CD14-positive monocyte (primary cell): Measurements from ENCODE around the gene MALAT1. TPM values are rescaled to one million over a fixed set of nuclear protein-coding genes. Genes with fewer than 3 reads are reported as not detected.

Experiments
- DNase-seq, 3 donors: peaks; one replicate each; pipeline ENCODE4 v3.0.0-alpha.2; 2011 to 2022
- H2AFZ ChIP-seq: 2 replicates; pipeline ENCODE4 v1.6.0; 2012; ENCODE audit warnings: mild to moderate bottlenecking, low read depth, low read length, inconsistent platforms; ENCODE audit not compliant: insufficient read depth, poor library complexity, severe bottlenecking
- H3K27ac ChIP-seq, 2 donors: 1 replicate in 1 of 2; 2 replicates in 1 of 2; pipeline ENCODE4 v1.5.1; 2012 to 2013; ENCODE audit warnings: low read length in 2 of 2, control low read depth in 1 of 2, inconsistent platforms in 1 of 2, low read depth in 1 of 2, mild to moderate bottlenecking in 1 of 2
- H3K27me3 ChIP-seq, 2 donors: one replicate each; pipeline versions ENCODE4 v1.6.0 to v1.6.1; 2011 to 2013; ENCODE audit warnings: low read length in 2 of 2; ENCODE audit not compliant: control insufficient read depth in 2 of 2, insufficient read depth in 2 of 2
- H3K36me3 ChIP-seq, 2 donors: replicated peaks in 1 of 2; 1 replicate in 1 of 2; 2 replicates in 1 of 2; pipeline versions ENCODE4 v1.5.1 to v1.6.1; 2012 to 2013; ENCODE audit warnings: low read length in 2 of 2, control low read depth in 1 of 2, inconsistent platforms in 1 of 2, mild to moderate bottlenecking in 1 of 2; ENCODE audit not compliant: insufficient read depth in 2 of 2, control insufficient read depth in 1 of 2
- H3K4me1 ChIP-seq, 2 donors: 1 replicate in 1 of 2; 2 replicates in 1 of 2; pipeline versions ENCODE4 v1.5.1 to v1.6.1; 2012 to 2013; ENCODE audit warnings: low read length in 2 of 2, control low read depth in 1 of 2, inconsistent platforms in 1 of 2, mild to moderate bottlenecking in 1 of 2, moderate library complexity in 1 of 2; ENCODE audit not compliant: insufficient read depth in 2 of 2, control insufficient read depth in 1 of 2
- H3K4me2 ChIP-seq: replicated peaks from 2 replicates; pipeline ENCODE3; 2012; ENCODE audit warnings: low read length, moderate library complexity, mild to moderate bottlenecking; ENCODE audit not compliant: poor library complexity, severe bottlenecking; ENCODE audit errors: extremely low read depth
- H3K4me3 ChIP-seq, 3 experiments: fragments of 200-600 bp in 1 of 3; sonication (generic) in 1 of 3; replicated peaks in 1 of 3; 1 replicate in 2 of 3; 2 replicates in 1 of 3; pipeline ENCODE4 v1.5.1; 2011 to 2013; ENCODE audit warnings: low read length in 3 of 3, mild to moderate bottlenecking in 3 of 3, control low read depth in 2 of 3, low read depth in 2 of 3, inconsistent platforms in 1 of 3, moderate library complexity in 1 of 3
- H3K79me2 ChIP-seq: 2 replicates; pipeline ENCODE4 v1.6.0; 2012; ENCODE audit warnings: mild to moderate bottlenecking, control low read depth, inconsistent platforms, low read length, moderate library complexity; ENCODE audit not compliant: insufficient read depth
- H3K9ac ChIP-seq: 2 replicates; pipeline ENCODE4 v1.6.0; 2017; ENCODE audit warnings: low read length, mild to moderate bottlenecking; ENCODE audit not compliant: insufficient read depth, poor library complexity, severe bottlenecking
- H3K9me3 ChIP-seq, 2 donors: replicated peaks in 1 of 2; 1 replicate in 1 of 2; 2 replicates in 1 of 2; pipeline versions ENCODE4 v1.5.1 to v1.6.1; 2012 to 2013; ENCODE audit warnings: low read length in 2 of 2, control low read depth in 1 of 2; ENCODE audit not compliant: control insufficient read depth in 1 of 2, insufficient read depth in 1 of 2
- H4K20me1 ChIP-seq: 2 replicates; pipeline ENCODE4 v1.6.0; 2012; ENCODE audit warnings: mild to moderate bottlenecking, low read length, control low read depth, moderate library complexity; ENCODE audit not compliant: insufficient read depth
- H3K27ac Mint-ChIP-seq, 7 donors: one replicate each; pipeline ENCODE4 v1.8.0; 2020; ENCODE audit warnings: mild to moderate bottlenecking in 7 of 7, mixed read lengths in 7 of 7, moderate library complexity in 6 of 7, inconsistent platforms in 2 of 7
- H3K27me3 Mint-ChIP-seq, 3 donors: one replicate each; pipeline ENCODE4 v1.8.0; 2021 to 2022; ENCODE audit warnings: low read depth in 3 of 3, mild to moderate bottlenecking in 3 of 3, mixed read lengths in 3 of 3, moderate library complexity in 3 of 3, inconsistent platforms in 1 of 3
- H3K36me3 Mint-ChIP-seq, 2 donors: one replicate each; pipeline ENCODE4 v1.8.0; 2020; ENCODE audit warnings: mixed read lengths in 2 of 2, inconsistent platforms in 1 of 2, mild to moderate bottlenecking in 1 of 2
- H3K4me1 Mint-ChIP-seq: one replicate; pipeline ENCODE4 v1.8.0; 2020; ENCODE audit warnings: mild to moderate bottlenecking, mixed read lengths
- H3K4me3 Mint-ChIP-seq, 2 donors: one replicate each; pipeline ENCODE4 v1.8.0; 2020; ENCODE audit warnings: mild to moderate bottlenecking in 2 of 2, mixed read lengths in 2 of 2, moderate library complexity in 1 of 2
- H3K9me3 Mint-ChIP-seq, 7 donors: one replicate each; pipeline ENCODE4 v1.8.0; 2020 to 2022; ENCODE audit warnings: mixed read lengths in 7 of 7, mild to moderate bottlenecking in 6 of 7, moderate library complexity in 6 of 7, inconsistent platforms in 2 of 7
- WGBS: methylation state at CpG from one replicate; pipeline ENCODE4 v1.1.5; 2013; ENCODE audit warnings: missing lambda C conversion rate; ENCODE audit not compliant: insufficient coverage; 5-methylcytosine and 5-hydroxymethylcytosine counted together
- intact Hi-C, 2 donors: fragments of 100-400 bp; cut with micrococcal nuclease; formaldehyde crosslinking; loops; one replicate each; pipeline versions ENCODE4 v1.15.0 to v1.15.1; 2023
- polyA plus RNA-seq, 3 donors: library from polyadenylated mRNA; depleted of rRNA in 1 of 3; unstranded in 2 of 3; stranded (reverse) in 1 of 3; fragments of 300-500 nt in 2 of 3; fragments of >200 nt in 1 of 3; fragmentation: Illumina TruSeq in 2 of 3; gene quantifications; 1 replicate in 2 of 3; 2 replicates in 1 of 3; pipeline ENCODE4 v1.2.3, GENCODE V29; 2012 to 2021
- TF ChIP-seq, protein P1 (sequence below): fragments of 200-600 bp; IDR thresholded peaks from one replicate; pipeline ENCODE4 v1.8.0; 2022; ENCODE audit warnings: antibody characterized with exemption, mild to moderate bottlenecking

Gene MALAT1
- polyA plus RNA-seq, 3 donors: 263 to 815 (median 554) TPM

DNA sequence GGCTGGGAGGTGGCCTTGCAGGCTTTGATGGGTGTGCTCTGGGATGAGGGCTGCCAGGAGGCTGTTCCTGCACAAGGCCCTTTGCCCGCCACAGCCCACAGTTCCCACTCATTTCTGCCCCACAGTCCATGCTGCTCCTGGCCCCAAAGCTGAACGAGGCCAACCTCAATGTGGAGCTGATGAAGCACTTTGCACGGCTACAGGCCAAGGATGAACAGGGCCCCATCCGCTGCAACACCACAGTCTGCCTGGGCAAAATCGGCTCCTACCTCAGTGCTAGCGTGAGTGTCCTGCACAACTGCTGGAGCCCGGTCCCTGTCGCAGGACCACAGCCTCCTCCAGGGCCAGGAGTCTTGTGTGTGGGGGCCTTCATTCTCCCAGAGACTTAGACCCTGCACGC lies 36.3 kb downstream of the MALAT1 start:
- Mint-ChIP-seq H3K4me3 (no peak overlapping the region), H3K27me3 (peaks cover 0 to 3% (median 0%) of the 10 kb centered on the region in 3 donors), H3K36me3 (peaks cover 59 to 83% of the 10 kb centered on the region in 2 donors), H3K9me3 (no peaks in the 10 kb centered on the region), H3K4me1 (peaks cover under 1% of the 10 kb centered on the region), H3K27ac (peak overlapping the region in 1 of 7 donors; percentile 16)
- Histone ChIP-seq H3K9me3 (no peaks in the 10 kb centered on the region), H3K27me3 (no peaks in the 10 kb centered on the region), H3K36me3 (peaks cover 72 to 80% of the 10 kb centered on the region in 2 donors), H3K4me3 (no peak overlapping the region), H4K20me1 (peaks cover 26% of the 10 kb centered on the region), H3K4me2 (no peak overlapping the region), H3K9ac (no peak overlapping the region), H3K4me1 (peaks cover 3 to 9% of the 10 kb centered on the region in 2 donors), H3K79me2 (no peaks in the 10 kb centered on the region), H3K27ac (no peak overlapping the region), H2AFZ (no peak overlapping the region)
- intact Hi-C loops: loop anchor here in 1 of 2 donors (10.0 kb wide), 1 partner anchor 270 kb away; the partner anchor contains the start of gene POLA2
- no peak for DNase-seq
- over 99% methylated on average over 9 of the region's 9 CpGs for WGBS
- TF ChIP-seq, protein P1, sequence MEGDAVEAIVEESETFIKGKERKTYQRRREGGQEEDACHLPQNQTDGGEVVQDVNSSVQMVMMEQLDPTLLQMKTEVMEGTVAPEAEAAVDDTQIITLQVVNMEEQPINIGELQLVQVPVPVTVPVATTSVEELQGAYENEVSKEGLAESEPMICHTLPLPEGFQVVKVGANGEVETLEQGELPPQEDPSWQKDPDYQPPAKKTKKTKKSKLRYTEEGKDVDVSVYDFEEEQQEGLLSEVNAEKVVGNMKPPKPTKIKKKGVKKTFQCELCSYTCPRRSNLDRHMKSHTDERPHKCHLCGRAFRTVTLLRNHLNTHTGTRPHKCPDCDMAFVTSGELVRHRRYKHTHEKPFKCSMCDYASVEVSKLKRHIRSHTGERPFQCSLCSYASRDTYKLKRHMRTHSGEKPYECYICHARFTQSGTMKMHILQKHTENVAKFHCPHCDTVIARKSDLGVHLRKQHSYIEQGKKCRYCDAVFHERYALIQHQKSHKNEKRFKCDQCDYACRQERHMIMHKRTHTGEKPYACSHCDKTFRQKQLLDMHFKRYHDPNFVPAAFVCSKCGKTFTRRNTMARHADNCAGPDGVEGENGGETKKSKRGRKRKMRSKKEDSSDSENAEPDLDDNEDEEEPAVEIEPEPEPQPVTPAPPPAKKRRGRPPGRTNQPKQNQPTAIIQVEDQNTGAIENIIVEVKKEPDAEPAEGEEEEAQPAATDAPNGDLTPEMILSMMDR: no peak

DNA sequence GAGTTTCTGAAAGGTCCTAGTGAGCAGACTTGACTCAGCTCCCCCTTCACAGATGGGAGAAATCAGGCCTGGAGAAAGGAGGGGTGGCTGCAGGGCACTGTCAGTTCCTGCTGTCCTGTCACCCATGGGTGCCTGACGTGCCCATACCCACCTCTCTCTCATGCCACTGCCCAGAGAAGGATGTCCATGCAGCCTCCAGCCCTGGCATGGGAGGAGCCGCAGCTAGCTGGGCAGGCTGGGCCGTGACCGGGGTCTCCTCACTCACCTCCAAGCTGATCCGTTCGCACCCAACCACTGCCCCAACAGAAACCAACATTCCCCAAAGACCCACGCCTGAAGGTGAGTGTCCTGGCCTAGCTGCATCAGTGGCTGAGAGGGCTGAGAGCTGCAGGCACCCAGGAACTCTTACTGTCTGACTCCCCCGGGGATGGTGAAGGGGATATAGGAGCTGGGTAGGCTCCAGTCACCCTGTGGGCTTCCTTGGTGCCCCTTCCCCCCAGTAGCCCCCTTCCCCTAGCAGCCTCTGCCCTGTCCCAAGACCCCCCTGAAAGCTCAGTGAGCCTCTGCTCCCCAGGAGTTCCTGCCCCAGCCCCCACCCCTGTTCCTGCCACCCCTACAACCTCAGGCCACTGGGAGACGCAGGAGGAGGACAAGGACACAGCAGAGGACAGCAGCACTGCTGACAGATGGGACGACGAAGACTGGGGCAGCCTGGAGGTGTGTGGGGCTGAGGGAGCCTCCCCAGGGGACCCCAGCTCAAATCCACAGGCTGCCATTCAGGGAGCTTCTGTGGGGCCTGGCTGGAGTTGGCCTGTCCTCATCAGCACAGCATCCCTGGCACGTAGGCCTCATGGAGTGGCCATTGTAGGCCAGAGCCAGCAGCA lies 37.8 kb downstream of the MALAT1 start:
- DNase-seq: no peak
- Histone ChIP-seq H3K9me3 (no peaks in the 10 kb centered on the region), H3K27me3 (no peaks in the 10 kb centered on the region), H3K4me1 (peaks cover 11 to 23% of the 10 kb centered on the region in 2 donors), H3K79me2 (no peaks in the 10 kb centered on the region), H3K4me2 (no peak overlapping the region), H3K36me3 (peaks cover 57 to 64% of the 10 kb centered on the region in 2 donors), H3K9ac (no peak overlapping the region), H4K20me1 (peaks cover 17% of the 10 kb centered on the region), H3K4me3 (no peak overlapping the region), H2AFZ (no peak overlapping the region), H3K27ac (no peak overlapping the region)
- peaks cover 45 to 68% of the 10 kb centered on the region in 2 donors for H3K36me3 Mint-ChIP-seq
- no peak overlapping the region for H3K4me3 Mint-ChIP-seq
- WGBS: 97% methylated on average over 4 of the region's 12 CpGs
- H3K9me3 Mint-ChIP-seq: no peaks in the 10 kb centered on the region
- intact Hi-C loops: loop anchor here in 1 of 2 donors (10.0 kb wide), 1 partner anchor 272 kb away; the partner anchor contains the start of gene POLA2
- TF ChIP-seq, protein P1: no peak
- H3K4me1 Mint-ChIP-seq: peaks cover 10% of the 10 kb centered on the region
- H3K27me3 Mint-ChIP-seq: peaks cover 0 to 1% (median 0%) of the 10 kb centered on the region in 3 donors
- H3K27ac Mint-ChIP-seq: peak overlapping the region in 2 of 7 donors; percentile 25 to 69
